Measurements from ENCODE around the gene FBXL5.

Gene FBXL5

GRCh38 chr4:15655223-15656037 lies at the start of gene FBXL5:
FBXL5 (minus strand) TSS chr4:15655357; CDS start chr4:15655287, 70 bp downstream.
- DNase-seq, result peak; percentile 91

GRCh38 chr4:15704129-15704528 lies 49.0 kb upstream of the FBXL5 start:
- DNase-seq, result no peak

- no peak for DNase-seq
These were observed 48.3 kb upstream of the FBXL5 start for GRCh38 chr4:15703439-15703838.

- peak; percentile 73 for DNase-seq
These were observed 47.8 kb upstream of the FBXL5 start, which contains the start of gene BST1 for GRCh38 chr4:15702941-15703403. BST1 (plus strand) TSS chr4:15703065; CDS start chr4:15703145, 80 bp downstream.

- DNase-seq, result no peak
These were observed 41.7 kb upstream of the FBXL5 start for GRCh38 chr4:15696866-15697265.

GRCh38 chr4:15695729-15696128 lies 40.6 kb upstream of the FBXL5 start:
- DNase-seq, result no peak

- DNase-seq, result peak; percentile 100
These were observed 40.1 kb upstream of the FBXL5 start for GRCh38 chr4:15695240-15695699.

- no peak for DNase-seq
These were observed 39.3 kb upstream of the FBXL5 start for GRCh38 chr4:15694431-15694830.

- DNase-seq, result peak; percentile 53
These were observed 37.4 kb upstream of the FBXL5 start for GRCh38 chr4:15692602-15693001.

GRCh38 chr4:15691346-15692135 lies 36.4 kb upstream of the FBXL5 start:
- peak; percentile 81 for DNase-seq

- DNase-seq, result peak; percentile 98
These were observed 35.1 kb upstream of the FBXL5 start for GRCh38 chr4:15690020-15690809.

GRCh38 chr4:15689540-15689939 lies 34.4 kb upstream of the FBXL5 start:
- DNase-seq, result peak; percentile 22

- no peak for DNase-seq
These were observed 32.9 kb upstream of the FBXL5 start for GRCh38 chr4:15688051-15688450.

- no peak for DNase-seq
These were observed 29.3 kb upstream of the FBXL5 start for GRCh38 chr4:15684498-15684897.

- DNase-seq, result no peak
These were observed 28.0 kb upstream of the FBXL5 start for GRCh38 chr4:15683143-15683495.

- DNase-seq, result peak; percentile 36
These were observed 27.3 kb upstream of the FBXL5 start for GRCh38 chr4:15682242-15683142.

GRCh38 chr4:15681372-15682241 lies 26.4 kb upstream of the FBXL5 start, which contains the start of gene FAM200B:
FAM200B (plus strand) TSS chr4:15681827; CDS start chr4:15686978, 5,151 bp downstream.
- DNase-seq, result peak; percentile 99

- no peak for DNase-seq
These were observed 25.9 kb upstream of the FBXL5 start for GRCh38 chr4:15681067-15681371.

- peak; percentile 55 for DNase-seq
These were observed 22.4 kb upstream of the FBXL5 start for GRCh38 chr4:15677507-15677988.

- no peak for DNase-seq
These were observed 21.7 kb upstream of the FBXL5 start for GRCh38 chr4:15676899-15677298.

GRCh38 chr4:15676039-15676438 lies 20.9 kb upstream of the FBXL5 start:
- no peak for DNase-seq

Data from fibroblast of skin of right biceps (primary cell).